GM19238 (cell line): Measurements from ENCODE around the gene FSD1L.

Experiments used
- DNase-seq: peaks from one replicate; pipeline ENCODE4 v3.0.0; 2011; ENCODE audit warnings: low spot score; ENCODE audit not compliant: insufficient read length

FSD1L gene

DNA sequence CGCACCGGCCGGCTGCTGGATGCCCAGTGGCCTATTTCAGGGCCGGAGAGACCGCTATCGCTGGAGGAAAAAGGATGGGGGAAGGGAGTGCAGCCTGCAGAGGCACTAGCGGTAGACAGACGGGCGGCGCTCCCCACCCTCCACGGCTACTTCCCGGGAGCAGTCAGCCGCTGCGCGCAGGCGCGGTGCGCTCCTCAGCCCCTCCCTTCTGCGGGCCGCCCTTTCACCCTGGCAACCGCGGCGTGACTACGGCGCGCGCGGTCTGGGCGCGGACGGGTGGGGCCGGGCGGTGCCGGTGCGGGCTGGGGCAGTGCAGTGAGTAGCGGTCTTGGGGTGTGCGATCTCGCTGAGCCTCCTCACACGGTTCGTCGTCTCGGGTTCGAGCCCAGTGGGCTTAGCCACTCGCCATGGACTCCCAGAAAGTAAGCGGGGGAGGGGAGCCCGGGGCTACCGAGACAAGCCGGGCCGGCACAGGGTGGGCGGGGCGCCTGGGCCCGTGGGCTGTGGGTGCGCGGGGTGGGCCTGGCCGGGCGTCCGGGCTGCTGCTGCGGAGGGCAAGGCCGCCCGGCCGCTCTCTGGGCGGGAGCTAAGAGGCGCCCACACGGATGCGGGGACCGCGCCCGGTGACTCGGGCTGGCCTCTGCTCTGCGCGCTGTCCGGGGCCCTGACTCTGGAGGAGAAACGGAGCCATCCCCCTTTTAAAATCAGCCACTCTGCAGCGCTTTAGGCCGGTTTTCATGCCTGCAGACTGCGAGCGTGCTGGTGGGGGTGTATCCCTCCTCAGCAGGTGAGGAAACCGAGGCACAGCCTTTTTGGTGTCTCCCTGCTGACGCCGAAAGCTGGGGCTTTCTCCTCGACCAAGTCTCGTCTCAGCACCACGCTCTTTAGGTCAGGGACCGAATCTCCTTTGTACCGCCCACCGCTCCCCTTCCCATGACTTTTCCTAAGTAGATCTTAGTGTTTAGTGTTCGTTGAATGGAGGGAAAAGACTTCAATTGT is at the start of gene FSD1L:
FSD1L (plus strand) TSS at position 221 of the 999 bp plus-strand sequence; CDS start at position 408, 187 bp downstream.
- DNase-seq: peak; percentile 81

DNA sequence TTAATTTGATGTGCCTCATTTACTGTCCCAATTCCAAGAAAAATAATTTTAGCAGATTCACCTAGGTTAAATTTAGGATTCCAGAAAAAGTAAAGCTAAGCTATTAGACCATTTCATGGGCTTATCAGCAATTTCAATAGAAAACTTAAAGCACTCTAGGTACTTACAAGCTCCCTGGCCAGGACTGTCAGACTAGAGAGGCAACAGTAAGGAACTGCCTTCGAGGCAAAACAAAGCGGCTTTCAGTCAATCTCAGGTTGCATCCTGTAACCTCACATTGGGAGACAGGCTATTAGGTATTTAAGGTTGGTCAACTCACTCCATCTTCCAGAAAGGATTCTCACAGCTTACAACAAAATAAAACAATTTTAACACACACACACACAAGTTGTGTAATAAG is 48.7 kb upstream of the FSD1L start:
- DNase-seq: no peak

DNA sequence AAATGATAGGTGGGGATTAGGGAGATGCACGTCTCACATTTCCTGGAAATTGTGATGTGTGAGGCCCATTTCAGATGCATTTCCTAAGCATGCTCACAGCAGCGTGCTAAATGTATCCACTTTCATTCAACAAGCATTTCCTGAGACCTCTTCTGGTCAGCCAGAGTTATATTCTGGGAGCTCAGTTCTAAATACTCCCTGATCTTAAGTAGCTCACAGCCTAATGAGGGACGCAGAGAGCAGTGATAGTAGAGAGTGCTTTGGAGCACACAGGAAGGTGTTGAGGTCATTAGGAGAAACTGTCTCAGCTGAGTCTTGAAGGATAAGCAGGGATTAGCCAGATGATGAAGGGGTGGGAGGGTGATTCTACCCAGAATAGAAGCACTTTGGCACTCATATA is 46.2 kb upstream of the FSD1L start:
- DNase-seq: no peak

DNA sequence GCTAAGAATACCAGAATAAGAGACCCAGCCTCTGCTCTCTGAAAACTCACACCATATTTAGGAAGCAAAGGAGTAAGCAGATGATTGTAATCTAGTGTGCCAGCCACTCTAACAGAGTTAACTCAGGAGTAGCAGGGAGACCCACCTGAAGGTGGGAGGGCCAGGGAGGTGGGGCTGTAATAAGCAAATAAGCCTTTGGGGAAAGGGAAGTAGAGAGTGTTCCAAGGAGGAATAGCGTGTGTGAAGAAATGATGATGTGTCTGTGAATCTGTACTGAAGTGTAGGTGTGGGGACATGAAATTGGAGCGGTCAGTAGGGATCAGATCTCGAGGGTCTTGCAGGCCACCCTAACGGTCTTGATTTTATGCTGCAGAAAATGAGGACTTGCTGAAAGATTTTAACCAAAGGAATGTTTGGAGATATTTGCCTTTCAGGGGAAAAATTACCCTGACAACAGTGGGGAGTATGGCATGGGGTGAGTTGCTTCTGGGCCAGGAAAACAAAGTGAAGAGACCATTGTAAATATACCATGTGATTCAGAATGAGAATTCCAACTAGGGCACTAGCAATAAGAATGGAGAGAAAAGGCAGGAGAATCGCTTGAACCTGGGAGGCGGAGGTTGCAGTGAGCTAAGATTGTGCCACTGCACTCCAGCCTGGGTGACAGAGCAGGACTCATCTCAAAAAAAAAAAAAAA is 44.1 kb upstream of the FSD1L start:
- no peak for DNase-seq

DNA sequence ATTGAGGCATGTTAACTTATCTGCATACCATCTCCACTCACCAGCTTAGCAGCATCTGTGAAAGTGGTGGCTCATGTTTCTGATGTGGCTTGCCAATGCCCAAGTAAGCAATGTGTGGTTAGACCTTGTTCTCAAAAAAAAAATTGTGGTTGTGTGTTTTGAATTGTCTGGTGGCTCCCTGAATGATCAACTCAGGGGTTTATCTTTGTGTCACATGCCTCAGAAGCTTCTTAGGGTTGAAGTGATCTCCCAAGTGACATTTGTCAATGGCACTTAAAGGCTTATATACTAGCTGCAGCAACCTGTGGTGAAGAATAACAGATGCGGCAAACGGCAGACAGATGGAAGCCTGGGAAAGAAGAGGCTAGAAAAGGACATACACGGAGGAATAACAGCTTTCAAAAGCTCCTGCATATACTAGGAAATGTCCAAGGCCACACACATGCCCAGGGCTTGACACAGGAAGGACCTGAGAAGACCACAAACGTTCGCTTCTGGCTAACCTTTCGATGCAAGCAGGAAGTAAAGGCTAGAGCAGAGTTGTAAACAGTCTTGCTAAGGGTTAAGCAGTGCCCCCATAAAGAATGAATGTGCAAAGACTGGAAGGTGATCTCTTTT is 42.2 kb upstream of the FSD1L start:
- peak; percentile 36 for DNase-seq

DNA sequence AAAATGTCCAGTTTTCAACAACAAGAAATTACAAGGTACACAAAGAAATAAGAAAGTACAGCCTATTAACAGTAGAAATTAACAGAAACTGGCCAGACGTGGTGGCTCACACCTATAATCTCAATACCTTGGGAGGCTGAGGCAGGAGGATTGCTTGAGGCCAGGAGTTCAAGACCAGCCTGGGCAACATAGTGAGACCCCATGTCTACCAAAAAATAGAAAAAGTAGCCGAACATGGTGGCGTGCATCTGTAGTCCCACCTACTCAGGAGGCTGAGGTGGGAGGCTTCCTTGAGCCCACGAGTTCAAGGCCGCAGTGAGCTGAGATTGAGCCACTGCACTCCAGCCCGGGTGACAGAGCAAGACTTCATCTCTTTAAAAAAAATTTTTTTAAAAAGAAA is 41.5 kb upstream of the FSD1L start:
- DNase-seq: no peak

DNA sequence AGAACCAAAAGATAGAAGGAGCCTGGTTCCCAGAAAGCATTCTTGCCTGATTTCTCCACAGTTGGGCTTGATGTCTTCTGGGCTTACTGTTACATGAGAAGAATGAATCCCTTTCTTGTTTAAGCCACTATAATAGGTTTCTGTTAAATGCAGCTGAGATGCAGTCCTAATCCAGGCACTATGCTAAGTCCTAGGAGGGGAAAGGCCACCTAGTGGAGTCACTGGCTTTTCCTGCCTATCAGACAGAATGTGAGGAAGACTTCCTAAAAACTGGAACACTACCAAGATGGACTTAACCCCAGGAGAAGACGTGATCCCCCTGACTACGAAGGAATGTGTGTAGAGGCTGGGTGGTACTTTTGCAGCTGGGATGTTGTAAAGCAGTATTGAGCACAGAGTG is 34.3 kb upstream of the FSD1L start:
- DNase-seq: no peak

DNA sequence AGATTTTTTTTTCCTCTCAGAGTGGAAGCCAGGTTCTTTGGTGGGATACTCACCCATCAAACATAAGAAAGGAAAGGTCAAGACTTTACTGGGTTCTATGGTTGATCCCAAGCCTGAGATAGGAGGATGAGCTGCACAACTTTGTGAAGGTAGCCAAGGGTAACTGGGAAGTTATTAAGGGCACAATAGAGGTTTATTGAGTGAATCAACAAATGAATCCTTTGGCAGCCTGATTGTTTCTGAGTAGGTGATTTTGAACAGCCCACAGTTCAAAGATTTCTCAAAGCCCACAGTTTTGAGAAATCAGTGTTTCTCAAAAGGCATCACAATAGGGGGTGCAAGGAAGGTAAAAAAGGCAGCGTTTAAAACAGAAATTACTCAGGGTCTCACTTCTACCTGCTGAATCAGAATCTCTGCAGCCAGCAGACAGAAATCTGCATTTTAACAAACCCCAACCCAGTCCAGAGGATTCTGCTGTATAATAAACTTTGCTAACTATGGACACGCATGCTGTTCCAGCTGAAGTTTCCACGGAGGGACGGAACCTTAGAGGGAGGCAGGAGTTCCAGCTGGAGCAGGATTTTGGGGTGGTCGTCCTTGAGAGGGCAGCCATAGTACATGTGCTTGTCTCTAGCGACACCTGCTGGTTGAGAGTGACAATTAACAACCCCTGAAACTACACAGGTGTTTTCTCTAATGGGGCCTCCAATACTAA is 32.7 kb upstream of the FSD1L start:
- DNase-seq: peak; percentile 23

DNA sequence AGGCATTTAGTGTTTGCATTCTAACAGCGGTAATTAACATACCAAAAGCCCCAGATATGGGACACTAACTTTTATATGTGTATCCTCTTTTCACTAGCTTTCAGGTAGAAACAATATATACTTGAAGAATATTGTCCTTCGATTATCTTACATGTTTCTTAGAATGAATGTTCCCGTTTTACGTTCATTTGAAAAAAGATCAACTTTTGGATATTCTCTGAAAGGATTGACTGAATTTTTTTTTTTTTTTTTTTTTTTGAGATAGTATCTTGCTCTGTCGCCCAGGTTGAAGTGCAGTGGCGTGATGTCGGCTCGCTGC is 32.2 kb upstream of the FSD1L start:
- no peak for DNase-seq

DNA sequence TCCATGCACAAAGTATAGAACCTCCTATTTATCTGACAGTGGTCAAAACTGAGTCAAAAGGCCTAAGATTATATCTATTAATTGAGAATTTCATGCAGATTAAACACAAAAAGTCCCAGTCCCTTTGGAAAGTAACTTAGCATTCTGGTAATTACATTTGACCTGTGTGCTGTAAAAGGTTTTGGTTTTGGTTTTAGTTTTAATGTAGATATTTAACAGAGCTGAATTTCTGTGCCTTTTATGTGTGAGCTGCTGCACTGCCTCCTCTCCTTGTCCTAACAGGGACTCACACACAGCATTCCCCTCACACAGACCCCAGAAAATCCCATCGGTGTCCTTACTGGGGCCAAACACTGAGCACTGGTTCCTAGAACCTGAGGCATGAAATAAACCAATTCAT is 31.0 kb upstream of the FSD1L start:
- DNase-seq: no peak

DNA sequence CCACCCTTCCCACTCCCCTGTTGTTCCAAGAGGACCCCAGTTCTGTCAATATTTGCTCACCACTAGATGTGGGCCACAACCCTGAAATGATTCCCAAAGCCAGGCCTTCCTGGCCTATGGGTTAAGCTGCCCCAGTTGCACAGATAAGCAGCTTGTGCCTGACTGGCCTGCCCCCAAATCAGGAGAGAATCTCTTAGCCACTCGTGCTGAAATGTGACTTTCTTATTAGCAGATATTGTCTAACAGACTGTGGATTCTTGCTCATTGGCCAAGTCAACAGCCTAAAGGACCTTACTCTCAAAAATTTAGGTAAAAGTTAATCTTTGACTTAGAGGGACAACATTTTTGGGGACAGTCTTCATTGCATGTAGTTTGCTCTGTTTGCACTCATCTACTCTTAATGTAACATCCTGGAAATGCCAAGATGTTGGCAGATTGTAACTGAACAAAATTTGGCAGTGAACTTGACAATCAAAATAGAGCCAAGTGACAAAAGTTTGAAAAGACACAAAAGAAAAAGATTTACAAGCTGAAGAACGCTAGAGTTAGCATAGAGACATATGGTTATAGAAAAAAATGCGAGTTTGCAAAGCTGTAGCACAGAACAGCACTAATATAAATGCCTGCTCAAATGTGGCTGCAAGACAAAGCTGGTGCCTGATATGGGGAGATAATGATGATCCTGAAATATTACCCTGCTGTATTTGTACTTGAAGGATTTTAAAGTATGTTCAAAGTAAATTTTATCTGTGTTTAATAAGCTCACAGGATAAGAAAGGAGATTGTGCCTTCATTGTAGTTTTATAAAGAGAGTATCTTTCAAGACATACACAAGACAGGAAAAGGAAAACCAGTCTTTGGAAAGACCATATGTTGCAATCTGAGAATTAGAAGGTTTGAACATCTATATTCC is 29.0 kb upstream of the FSD1L start:
- no peak for DNase-seq

DNA sequence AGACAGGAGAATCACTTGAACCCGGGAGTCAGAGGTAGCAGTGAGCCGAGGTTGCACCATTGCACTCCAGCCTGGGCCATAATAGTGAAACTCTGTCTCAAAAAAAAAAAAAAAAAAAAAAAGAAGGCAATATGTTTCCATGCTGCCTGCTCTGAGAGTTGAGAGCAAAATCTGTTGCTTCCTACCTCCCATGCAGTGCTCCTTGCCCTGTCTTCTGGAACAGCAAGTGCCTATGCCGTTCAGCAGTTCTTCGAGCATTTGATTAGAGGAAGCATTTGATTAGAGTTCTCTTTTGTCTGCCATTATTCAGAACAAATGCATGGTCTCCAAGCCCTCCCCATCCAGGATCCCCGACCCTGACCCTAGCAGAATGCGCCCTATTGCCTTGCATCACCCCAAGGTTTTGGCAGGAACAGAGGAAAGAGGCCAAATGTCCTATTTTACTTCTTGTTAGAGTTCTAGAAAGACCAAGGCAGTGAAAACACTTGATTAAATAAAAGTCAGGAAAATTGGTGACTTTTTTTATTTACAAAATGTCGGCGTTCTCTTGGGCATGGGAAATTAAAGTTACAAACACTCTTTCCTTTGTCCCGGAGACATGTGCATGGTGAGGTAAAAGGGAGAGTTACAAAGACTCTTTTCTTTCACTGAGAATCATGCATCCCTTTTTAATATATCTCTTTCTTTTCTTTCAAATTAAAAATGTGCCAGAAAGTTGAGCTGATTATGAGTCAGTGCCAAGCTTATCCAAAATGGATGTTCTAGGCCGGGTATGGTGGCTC is 27.8 kb upstream of the FSD1L start:
- DNase-seq: no peak

DNA sequence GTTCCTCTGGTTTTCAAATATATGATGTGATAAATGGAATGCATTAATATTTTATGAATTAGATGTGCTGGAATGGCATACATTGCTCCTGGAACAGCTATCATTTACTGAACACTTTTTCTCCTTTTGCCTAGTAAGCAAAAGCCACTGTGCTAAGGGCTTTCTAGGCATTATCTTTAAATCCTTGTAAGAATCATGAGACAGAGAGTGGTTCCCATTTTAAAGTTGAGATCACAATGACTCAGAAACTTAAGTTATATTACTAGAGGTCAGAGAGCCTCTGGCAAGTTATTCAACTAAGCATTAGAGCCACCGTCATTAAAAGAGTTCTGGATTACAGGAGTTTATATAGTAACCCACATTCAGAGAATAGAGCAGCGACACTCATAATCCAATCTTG is 26.7 kb upstream of the FSD1L start:
- no peak for DNase-seq

DNA sequence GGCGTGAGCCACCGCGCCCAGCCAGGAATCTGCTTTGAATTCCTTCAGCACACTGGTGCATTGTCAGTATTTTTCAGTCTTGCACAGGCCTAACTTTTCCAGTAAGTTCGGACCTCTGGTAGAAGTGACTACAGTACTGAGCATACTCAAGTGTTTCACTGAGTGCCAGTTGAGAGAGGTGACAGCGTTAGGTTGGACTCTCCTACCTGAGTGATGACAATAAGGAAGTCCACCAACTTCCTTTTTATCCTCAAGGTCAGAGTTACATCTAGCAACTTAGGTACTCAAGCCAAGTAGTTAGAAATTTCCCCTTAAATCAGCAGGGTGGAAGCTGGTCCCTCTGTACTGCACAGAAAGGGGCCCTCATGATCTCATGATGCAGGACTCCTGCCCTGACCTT is 26.0 kb upstream of the FSD1L start:
- no peak for DNase-seq

DNA sequence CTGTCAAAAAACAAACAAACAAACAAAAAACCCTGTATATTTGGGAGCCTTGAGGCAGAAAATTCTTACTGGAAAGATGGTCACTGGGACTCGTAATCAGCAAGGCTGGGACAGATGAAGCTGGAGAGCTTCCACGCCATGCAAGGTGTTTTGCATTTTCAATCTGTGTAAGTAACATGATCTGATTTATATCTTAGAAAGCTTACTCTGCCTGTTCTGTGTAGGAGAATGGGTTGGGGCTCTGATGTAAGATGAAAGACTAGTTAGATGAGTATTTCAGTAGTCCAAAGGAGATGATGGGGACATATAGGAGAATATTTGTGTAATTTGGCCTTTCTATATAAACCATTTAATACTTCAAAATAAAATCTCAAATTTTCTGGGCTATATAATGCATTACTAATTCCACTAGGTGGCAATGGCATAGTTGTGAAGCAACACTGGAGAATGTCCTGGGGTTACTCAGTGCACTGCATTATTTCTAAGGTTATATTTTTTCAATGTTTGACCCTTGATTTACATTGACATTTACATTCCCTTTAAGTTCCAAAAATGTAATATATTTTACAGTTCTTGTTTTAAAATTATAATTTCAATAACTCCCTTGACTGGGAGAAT is 21.9 kb upstream of the FSD1L start:
- DNase-seq: no peak

DNA sequence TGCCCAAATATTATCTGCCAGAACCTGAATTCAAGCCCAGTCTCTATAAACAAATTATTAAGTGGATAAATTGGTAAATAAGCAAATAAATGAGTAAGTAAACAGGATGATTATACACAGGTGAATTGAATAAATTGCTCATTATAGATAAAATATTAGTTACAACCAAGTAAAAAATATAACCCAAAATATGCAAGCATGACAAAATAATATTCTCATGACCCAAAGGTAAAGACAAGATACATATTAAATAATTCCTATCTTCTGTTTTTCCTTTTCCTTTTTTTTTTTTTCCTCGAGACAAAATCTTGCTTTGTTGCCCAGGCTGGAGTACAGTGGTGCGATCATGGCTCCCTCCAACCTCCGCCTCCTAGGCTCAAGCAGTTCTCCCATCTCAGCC is 21.2 kb upstream of the FSD1L start:
- no peak for DNase-seq

DNA sequence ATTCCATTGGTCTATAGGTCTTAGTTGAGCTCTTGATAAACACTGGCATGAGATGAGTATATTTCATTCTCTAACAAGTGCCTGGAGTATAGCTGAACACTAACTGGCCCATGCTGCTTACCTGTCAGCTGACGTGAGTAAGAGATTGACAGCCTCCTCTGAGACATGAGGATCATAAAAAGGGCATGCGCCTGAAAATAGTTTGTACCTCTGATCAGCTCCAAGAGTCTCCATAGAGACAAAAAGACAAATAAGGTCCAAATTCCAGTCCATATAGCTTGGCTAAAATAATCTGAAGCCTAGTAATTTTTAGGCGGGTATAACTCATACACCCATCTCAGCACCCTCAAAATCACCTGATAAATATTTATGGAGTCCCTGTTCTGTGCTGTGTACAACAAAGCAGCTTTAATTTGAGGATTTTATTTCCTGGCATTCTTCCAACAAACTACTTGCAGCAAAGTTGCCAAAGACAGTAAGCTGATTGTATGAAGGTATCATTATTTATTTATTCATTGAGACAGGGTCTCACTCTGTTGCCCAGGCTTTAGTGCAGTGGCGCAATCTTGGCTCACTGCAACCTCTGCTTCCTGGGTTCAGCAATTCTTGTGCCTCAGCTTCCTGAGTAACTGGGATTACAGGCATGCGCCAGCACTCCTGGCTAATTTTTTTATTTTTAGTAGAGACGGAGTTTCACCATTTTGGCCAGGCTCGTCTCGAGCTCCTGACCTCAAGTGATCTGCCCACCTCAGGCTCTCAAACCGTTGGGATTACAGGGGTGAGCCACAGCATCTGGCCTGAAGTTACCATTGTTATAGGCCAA is 16.2 kb upstream of the FSD1L start:
- no peak for DNase-seq

DNA sequence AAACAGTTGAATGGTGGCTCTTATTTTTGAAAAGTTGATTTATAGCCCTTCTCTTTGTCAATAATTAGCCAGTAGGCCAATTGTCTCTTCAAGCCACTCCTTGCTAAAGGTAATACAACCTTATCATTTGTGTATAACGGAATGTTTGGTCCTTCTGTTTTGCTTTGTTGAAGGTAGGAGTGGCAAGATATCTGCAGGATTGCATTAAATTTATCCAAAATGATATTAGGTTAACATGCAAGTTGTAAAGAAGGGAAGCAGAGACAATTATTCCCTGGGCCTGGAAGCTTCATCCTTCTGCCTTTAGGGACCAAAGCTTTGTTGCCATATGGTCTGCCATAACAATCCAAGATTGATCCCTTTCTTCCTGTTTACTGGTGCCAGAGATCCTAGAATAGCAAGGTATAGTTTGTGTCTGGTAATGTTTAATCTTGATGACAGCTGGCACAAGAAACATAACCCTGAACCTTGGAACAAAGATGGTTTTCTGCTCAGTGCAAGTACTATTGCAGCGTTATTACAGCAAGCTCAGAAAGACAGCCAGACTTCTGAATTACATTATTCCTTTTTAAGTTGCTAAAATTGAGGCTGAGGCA is 15.5 kb upstream of the FSD1L start:
- no peak for DNase-seq
